T-helper 2 cell treated with Interferon-gamma antibody and Interleukin-4, amounts not matched to agents 5 μg/mL and 100 μg/mL, for 36 hours (primary cell): ENCODE data around the gene GOLGA6D.
"Not testable (repeated sequence)": the region's sequence is repeated elsewhere in the genome, so short reads cannot be mapped to it uniquely, and the experiment has no call there.

ENCODE experiments used
- DNase-seq: peaks from one replicate; pipeline ENCODE4 v3.0.0; 2021; ENCODE audit warnings: low spot score
- H3K27ac Mint-ChIP-seq: one replicate; pipeline ENCODE4 v1.8.0; 2021; ENCODE audit warnings: mild to moderate bottlenecking, mixed read lengths
- H3K27me3 Mint-ChIP-seq: one replicate; pipeline ENCODE4 v1.8.0; 2021; ENCODE audit warnings: low read depth, mixed read lengths
- H3K36me3 Mint-ChIP-seq: one replicate; pipeline ENCODE4 v1.8.0; 2021; ENCODE audit warnings: low read depth, mixed read lengths
- H3K4me1 Mint-ChIP-seq: one replicate; pipeline ENCODE4 v1.8.0; 2021; ENCODE audit warnings: low read depth, mixed read lengths
- H3K4me3 Mint-ChIP-seq: one replicate; pipeline ENCODE4 v1.8.0; 2022; ENCODE audit warnings: mild to moderate bottlenecking, moderate library complexity, mixed read lengths
- H3K9me3 Mint-ChIP-seq: one replicate; pipeline ENCODE4 v1.8.0; 2021; ENCODE audit warnings: mixed read lengths

Gene GOLGA6D

GRCh38 chr15:75333654-75334419, 51.2 kb downstream of the GOLGA6D start:
- not testable (repeated sequence) for H3K4me3 Mint-ChIP-seq

DNA sequence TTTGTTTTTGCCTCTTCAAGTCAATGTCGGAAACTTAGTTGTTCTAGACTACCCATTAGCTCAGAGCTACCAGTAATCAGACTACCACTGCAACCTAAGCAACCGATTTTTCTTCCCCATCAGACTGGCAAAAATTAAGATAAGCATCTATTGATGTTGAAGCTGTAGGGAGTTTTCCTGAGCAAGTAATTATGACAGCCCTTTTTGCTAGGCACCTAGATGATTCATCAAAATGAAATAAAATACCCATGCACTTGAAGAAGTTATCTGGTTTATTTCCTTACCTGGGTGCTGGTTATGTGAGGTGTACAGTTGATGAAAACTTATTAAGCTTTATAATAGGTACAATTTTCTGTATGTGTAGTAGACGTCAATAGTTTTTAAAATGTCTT, 52.7 kb downstream of the GOLGA6D start:
- Mint-ChIP-seq H3K4me1 (peaks cover 14% of the 10 kb centered on the region), H3K9me3 (no peaks in the 10 kb centered on the region), H3K4me3 (peak overlapping the region; percentile 99), H3K27me3 (no peaks in the 10 kb centered on the region), H3K36me3 (no peaks in the 10 kb centered on the region), H3K27ac (no peak overlapping the region)
- DNase-seq: no peak

More at GRCh38 chr15:75333654-75334419, 51.2 kb downstream of the GOLGA6D start:
- not testable (repeated sequence) for DNase-seq, H3K9me3 Mint-ChIP-seq, H3K36me3 Mint-ChIP-seq, H3K27ac Mint-ChIP-seq, H3K27me3 Mint-ChIP-seq
- peaks cover 14% of the 10 kb centered on the region for H3K4me1 Mint-ChIP-seq

DNA sequence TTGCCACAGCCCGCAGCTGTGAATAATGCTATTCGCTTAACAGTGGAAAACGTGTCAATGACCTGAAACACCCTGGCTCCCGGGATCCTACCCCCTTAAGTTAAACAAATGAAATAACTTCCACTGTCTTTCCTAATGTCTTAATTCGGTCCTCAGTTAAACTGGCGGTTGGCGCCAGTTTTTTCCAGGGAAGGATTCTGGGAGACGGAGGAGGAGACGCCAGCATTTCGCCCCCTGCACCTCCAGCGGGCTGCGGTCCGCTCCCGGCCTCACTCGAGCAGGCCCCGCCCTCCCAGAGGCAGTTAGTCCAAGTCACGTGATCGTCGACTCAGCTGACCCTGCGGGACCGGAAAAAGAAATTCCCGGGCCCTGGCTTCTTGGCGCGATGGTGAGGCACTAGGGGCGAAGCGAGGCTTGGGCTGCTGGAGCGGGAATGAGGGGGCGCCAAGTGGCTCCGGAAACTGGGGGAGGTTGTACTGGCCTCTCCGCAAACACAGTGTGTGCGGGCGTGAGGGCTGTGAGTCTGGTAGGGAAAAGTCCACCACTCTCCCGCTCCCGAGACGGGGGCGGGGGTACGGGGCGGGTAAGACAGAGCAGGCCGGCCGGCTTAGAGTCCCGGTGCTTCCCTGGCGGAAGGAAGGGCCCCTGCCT, 53.2 kb downstream of the GOLGA6D start, which contains the start of gene COMMD4:
Gene COMMD4 (plus strand): TSS at position 359 of the 651 bp plus-strand sequence. CDS start 27 bp downstream, at position 386.
- Mint-ChIP-seq H3K36me3 (no peaks in the 10 kb centered on the region), H3K4me1 (peaks cover 14% of the 10 kb centered on the region), H3K27ac (peak within 1 kb of the TSS; percentile 96), H3K4me3 (peak within 1 kb of the TSS; percentile 99), H3K27me3 (no peaks in the 10 kb centered on the region), H3K9me3 (no peaks in the 10 kb centered on the region)
- DNase-seq: peak; percentile 87

DNA sequence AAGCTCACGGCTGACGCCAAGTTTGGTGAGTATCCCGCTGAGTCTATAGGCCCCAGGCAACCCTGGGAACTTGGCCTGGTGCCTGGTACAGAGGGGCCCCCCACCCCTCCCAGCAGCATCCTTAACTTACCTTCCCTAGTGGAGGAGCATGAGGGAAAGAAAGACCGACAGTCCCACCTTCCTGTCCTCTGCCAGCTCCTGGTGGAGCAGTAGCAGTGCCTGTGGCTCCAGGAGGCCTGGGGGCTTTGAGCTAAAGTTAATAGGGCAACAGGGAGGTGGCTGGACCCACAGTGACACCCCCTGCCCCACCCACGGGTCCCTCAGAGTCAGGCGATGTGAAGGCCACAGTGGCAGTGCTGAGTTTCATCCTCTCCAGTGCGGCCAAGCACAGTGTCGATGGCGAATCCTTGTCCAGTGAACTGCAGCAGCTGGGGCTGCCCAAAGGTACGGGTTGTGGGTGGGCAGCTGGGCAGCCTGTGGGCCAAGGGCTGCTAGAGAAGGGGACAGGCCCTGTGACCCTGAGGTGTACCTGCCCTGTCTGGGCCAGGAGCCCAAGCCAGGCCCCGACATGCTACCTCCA, 56.1 kb downstream of the GOLGA6D start:
- DNase-seq: no peak
- H3K4me3 Mint-ChIP-seq: no peak overlapping the region
- H3K9me3 Mint-ChIP-seq: no peaks in the 10 kb centered on the region
- peaks cover 3% of the 10 kb centered on the region for H3K36me3 Mint-ChIP-seq
- H3K27me3 Mint-ChIP-seq: no peaks in the 10 kb centered on the region
- H3K27ac Mint-ChIP-seq: no peak overlapping the region
- H3K4me1 Mint-ChIP-seq: peaks cover 14% of the 10 kb centered on the region

DNA sequence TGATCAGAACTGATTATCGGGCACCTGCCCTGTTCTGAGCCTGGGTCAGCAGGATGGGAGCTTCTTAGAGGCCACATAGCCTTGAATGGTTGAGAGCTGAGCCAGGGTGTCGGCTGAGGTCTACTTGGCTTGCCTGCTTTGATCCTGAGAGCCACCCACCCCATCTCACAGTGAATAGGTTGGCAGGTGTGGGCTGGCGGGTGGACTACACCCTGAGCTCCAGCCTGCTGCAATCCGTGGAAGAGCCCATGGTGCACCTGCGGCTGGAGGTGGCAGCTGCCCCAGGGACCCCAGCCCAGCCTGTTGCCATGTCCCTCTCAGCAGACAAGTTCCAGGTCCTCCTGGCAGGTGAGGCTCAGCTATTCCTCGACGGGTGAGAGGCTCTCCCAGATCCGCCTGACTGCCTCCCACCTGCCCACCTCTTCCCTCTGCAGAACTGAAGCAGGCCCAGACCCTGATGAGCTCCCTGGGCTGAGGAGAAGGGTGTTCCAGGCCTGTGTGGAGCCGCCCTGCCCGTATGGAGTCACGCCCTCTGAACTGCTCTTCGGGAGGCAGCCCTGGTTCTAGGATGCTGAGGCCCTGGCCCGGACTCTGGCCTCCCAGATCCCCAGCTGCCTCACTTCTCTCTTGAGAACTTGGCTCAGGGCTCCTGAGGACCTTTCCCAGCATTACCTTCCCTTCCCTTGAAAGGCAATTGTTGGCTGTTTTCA, 57.1 kb downstream of the GOLGA6D start:
- H3K4me3 Mint-ChIP-seq: no peak overlapping the region
- H3K27me3 Mint-ChIP-seq: peaks cover under 1% of the 10 kb centered on the region
- no peak for DNase-seq
- H3K4me1 Mint-ChIP-seq: peaks cover 14% of the 10 kb centered on the region
- H3K36me3 Mint-ChIP-seq: peaks cover 3% of the 10 kb centered on the region
- H3K9me3 Mint-ChIP-seq: no peaks in the 10 kb centered on the region
- H3K27ac Mint-ChIP-seq: no peak overlapping the region

- peaks cover 4% of the 10 kb centered on the region for H3K4me1 Mint-ChIP-seq
- H3K4me3 Mint-ChIP-seq: no peak overlapping the region
- H3K36me3 Mint-ChIP-seq: peaks cover 6% of the 10 kb centered on the region
- H3K27ac Mint-ChIP-seq: no peak overlapping the region
- DNase-seq: no peak
- H3K9me3 Mint-ChIP-seq: no peaks in the 10 kb centered on the region
- H3K27me3 Mint-ChIP-seq: peaks cover 21% of the 10 kb centered on the region
Measured at GRCh38 chr15:75342221-75342620, 59.6 kb downstream of the GOLGA6D start.

GRCh38 chr15:75343953-75344352, 61.3 kb downstream of the GOLGA6D start:
- not testable (repeated sequence) for H3K4me1 Mint-ChIP-seq, H3K27ac Mint-ChIP-seq

More at GRCh38 chr15:75343953-75344352, 61.3 kb downstream of the GOLGA6D start:
- H3K4me3 Mint-ChIP-seq, H3K9me3 Mint-ChIP-seq, DNase-seq, H3K36me3 Mint-ChIP-seq: not testable (repeated sequence)
- peaks cover 27% of the 10 kb centered on the region for H3K27me3 Mint-ChIP-seq
